GM12892 (cell line): ENCODE results near the gene KIF23.
A peak's percentile ranks its signal among the peaks of the same experiment; 100 is the strongest.

Source experiments
- DNase-seq: peaks from one replicate; pipeline ENCODE4 v3.0.0; 2011; ENCODE audit not compliant: insufficient read length
- FAIRE-seq: peaks from 2 replicates; lab custom pipeline; 2011; peaks lifted over from hg19 to GRCh38; lab: Jason Lieb, UNC
- POLR2A ChIP-seq: IDR thresholded peaks from 2 replicates; pipeline ENCODE4 v1.6.1; 2011; ENCODE audit warnings: low read depth, low read length, control low read depth
- POLR2AphosphoS5 ChIP-seq: IDR thresholded peaks from 2 replicates; pipeline ENCODE4 v1.6.1; 2011; ENCODE audit warnings: low read depth, low read length, control low read depth
- TAF1 ChIP-seq: IDR thresholded peaks from 2 replicates; pipeline ENCODE4 v1.6.1; 2011; ENCODE audit warnings: low read depth, mild to moderate bottlenecking, control low read depth, low read length, borderline replicate concordance

Gene KIF23

GRCh38 chr15:69421498-69421897 is 7.3 kb downstream of the KIF23 start:
- FAIRE-seq (no peak), DNase-seq (no peak)
- no peak for TF ChIP-seq TAF1
- no peak for TF ChIP-seq POLR2A
- no peak for TF ChIP-seq POLR2AphosphoS5

- FAIRE-seq, result no peak
- no peak for TF ChIP-seq POLR2A
- no peak for TF ChIP-seq POLR2AphosphoS5
- no peak for TF ChIP-seq TAF1
These were observed 8.3 kb downstream of the KIF23 start for GRCh38 chr15:69422336-69422895.

GRCh38 chr15:69424001-69424400 is 9.9 kb downstream of the KIF23 start:
- DNase-seq, result no peak
- no peak for FAIRE-seq

More at GRCh38 chr15:69422336-69422895, 8.3 kb downstream of the KIF23 start:
- DNase-seq, result no peak

GRCh38 chr15:69424748-69425413 is 10.7 kb downstream of the KIF23 start:
- FAIRE-seq (no peak), DNase-seq (no peak)
- TF ChIP-seq POLR2AphosphoS5 (no peak), POLR2A (no peak), TAF1 (no peak)

More at GRCh38 chr15:69424001-69424400, 9.9 kb downstream of the KIF23 start:
- no peak for TF ChIP-seq TAF1
- no peak for TF ChIP-seq POLR2A
- TF ChIP-seq POLR2AphosphoS5, result no peak

GRCh38 chr15:69433831-69434230 is 19.7 kb downstream of the KIF23 start:
- FAIRE-seq (no peak), DNase-seq (no peak)
- no peak for TF ChIP-seq POLR2AphosphoS5

GRCh38 chr15:69434238-69434637 is 20.1 kb downstream of the KIF23 start:
- TF ChIP-seq POLR2A, result no peak
- TF ChIP-seq POLR2AphosphoS5, result no peak
- no peak for TF ChIP-seq TAF1
- FAIRE-seq (no peak), DNase-seq (no peak)

- no peak for DNase-seq
- TF ChIP-seq POLR2A (no peak), TAF1 (no peak), POLR2AphosphoS5 (no peak)
- no peak for FAIRE-seq
These were observed 20.5 kb downstream of the KIF23 start for GRCh38 chr15:69434679-69435078.

- DNase-seq (no peak), FAIRE-seq (no peak)
- TF ChIP-seq POLR2A (no peak), POLR2AphosphoS5 (no peak), TAF1 (no peak)
These were observed 21.8 kb downstream of the KIF23 start for GRCh38 chr15:69435985-69436384.

GRCh38 chr15:69436951-69437350 is 22.8 kb downstream of the KIF23 start:
- DNase-seq (no peak), FAIRE-seq (no peak)
- no peak for TF ChIP-seq POLR2AphosphoS5
- TF ChIP-seq TAF1, result no peak
- no peak for TF ChIP-seq POLR2A

- no peak for DNase-seq
- TF ChIP-seq POLR2A, result no peak
- no peak for TF ChIP-seq TAF1
- TF ChIP-seq POLR2AphosphoS5, result no peak
- no peak for FAIRE-seq
These were observed 25.5 kb downstream of the KIF23 start for GRCh38 chr15:69439623-69440022.

GRCh38 chr15:69443032-69443611 is 29.0 kb downstream of the KIF23 start:
- FAIRE-seq, result peak; percentile 42
- TF ChIP-seq POLR2AphosphoS5, result no peak
- no peak for TF ChIP-seq TAF1
- no peak for TF ChIP-seq POLR2A
- no peak for DNase-seq

- no peak for FAIRE-seq
- DNase-seq, result no peak
- no peak for TF ChIP-seq POLR2AphosphoS5
- no peak for TF ChIP-seq TAF1
- TF ChIP-seq POLR2A, result no peak
These were observed 30.5 kb downstream of the KIF23 start for GRCh38 chr15:69444686-69445085.
